HEK293T (cell line): ENCODE data around the gene UNC13C.

Source experiments
- CTCF ChIA-PET: fragments of 350-600 bp; formaldehyde crosslinking; extraction: SDS; loops from one replicate; lab custom pipeline; 2021; ENCODE audit warnings: antibody characterized with exemption, inconsistent platforms; lab: Yijun Ruan, JAX
- POLR2A ChIA-PET: fragments of 350-600 bp; formaldehyde crosslinking; extraction: SDS; loops from one replicate; lab custom pipeline; 2020; ENCODE audit warnings: antibody characterized with exemption, inconsistent platforms; lab: Yijun Ruan, JAX
- DNase-seq: peaks from one replicate; pipeline ENCODE4 v3.0.0; 2012; ENCODE audit warnings: mixed read lengths; ENCODE audit errors: extremely low spot score
- ARNT ChIP-seq: fragments of 450-650 bp; IDR thresholded peaks from 2 replicates; pipeline ENCODE4 v1.6.1; 2017; ENCODE audit warnings: mild to moderate bottlenecking
- BHLHE40 ChIP-seq: fragments of 450-650 bp; IDR thresholded peaks from 2 replicates; pipeline ENCODE4 v1.6.1; 2016; ENCODE audit warnings: mild to moderate bottlenecking, moderate library complexity, borderline replicate concordance
- CTBP1 ChIP-seq: fragments of 450-650 bp; IDR thresholded peaks from 2 replicates; pipeline ENCODE4 v1.6.1; 2016; ENCODE audit warnings: borderline replicate concordance
- ELF4 ChIP-seq: fragments of 450-650 bp; IDR thresholded peaks from 2 replicates; pipeline ENCODE4 v1.6.1; 2017; ENCODE audit warnings: antibody characterized with exemption
- FOXA1 ChIP-seq: fragments of 450-650 bp; IDR thresholded peaks from 2 replicates; pipeline ENCODE4 v1.6.1; 2016; ENCODE audit warnings: mild to moderate bottlenecking
- FOXK2 ChIP-seq: fragments of 450-650 bp; IDR thresholded peaks from 2 replicates; pipeline ENCODE4 v1.6.1; 2016; ENCODE audit warnings: mild to moderate bottlenecking
- FOXM1 ChIP-seq: fragments of 450-650 bp; IDR thresholded peaks from 2 replicates; pipeline ENCODE4 v1.6.1; 2017; ENCODE audit warnings: mild to moderate bottlenecking, borderline replicate concordance
- HDGF ChIP-seq: fragments of 450-650 bp; IDR thresholded peaks from 2 replicates; pipeline ENCODE4 v1.6.1; 2017; ENCODE audit warnings: antibody characterized with exemption, borderline replicate concordance
- L3MBTL2 ChIP-seq: fragments of 450-650 bp; conservative IDR thresholded peaks from 2 replicates; pipeline ENCODE4 v1.6.1; 2016; ENCODE audit warnings: mild to moderate bottlenecking
- LEF1 ChIP-seq: fragments of 450-650 bp; IDR thresholded peaks from 2 replicates; pipeline ENCODE4 v1.6.1; 2017; ENCODE audit warnings: mild to moderate bottlenecking, borderline replicate concordance
- NFRKB ChIP-seq: fragments of 450-650 bp; IDR thresholded peaks from 2 replicates; pipeline ENCODE4 v1.6.1; 2016; ENCODE audit warnings: mild to moderate bottlenecking, moderate library complexity
- PKNOX1 ChIP-seq: fragments of 450-650 bp; IDR thresholded peaks from 2 replicates; pipeline ENCODE4 v1.6.1; 2016
- SP1 ChIP-seq: fragments of 450-650 bp; IDR thresholded peaks from 2 replicates; pipeline ENCODE4 v1.6.1; 2017
- SUZ12 ChIP-seq: fragments of 450-650 bp; IDR thresholded peaks from 2 replicates; pipeline ENCODE4 v1.6.1; 2016; ENCODE audit warnings: mild to moderate bottlenecking
- TARDBP ChIP-seq: fragments of 450-650 bp; IDR thresholded peaks from 2 replicates; pipeline ENCODE4 v1.6.1; 2016
- ZNF384 ChIP-seq: fragments of 450-650 bp; IDR thresholded peaks from 2 replicates; pipeline ENCODE4 v1.6.1; 2016

Gene UNC13C

GRCh38 chr15:54571576-54571975 is 593.3 kb downstream of the UNC13C start:
- no peak for TF ChIP-seq ELF4
- TF ChIP-seq FOXK2, result no peak
- TF ChIP-seq ARNT, result no peak
- no peak for TF ChIP-seq SP1
- TF ChIP-seq HDGF, result no peak
- TF ChIP-seq TARDBP, result no peak
- no peak for TF ChIP-seq CTBP1
- no peak for TF ChIP-seq FOXM1
- no peak for TF ChIP-seq BHLHE40
- TF ChIP-seq L3MBTL2, result no peak
- no peak for TF ChIP-seq LEF1
- no peak for TF ChIP-seq SUZ12
- no peak for TF ChIP-seq ZNF384
- no peak for TF ChIP-seq FOXA1
- CTCF ChIA-PET, result no interaction called here
- POLR2A ChIA-PET, result no interaction called here
- DNase-seq, result no peak

GRCh38 chr15:54575586-54575985 is 597.3 kb downstream of the UNC13C start:
- TF ChIP-seq FOXM1, result no peak
- no peak for TF ChIP-seq FOXA1
- no peak for TF ChIP-seq PKNOX1
- TF ChIP-seq HDGF, result no peak
- TF ChIP-seq NFRKB, result no peak
- no peak for TF ChIP-seq SP1
- TF ChIP-seq FOXK2, result no peak
- TF ChIP-seq BHLHE40, result no peak
- ChIA-PET POLR2A (no interaction called here), CTCF (no interaction called here)
- DNase-seq, result no peak

DNA sequence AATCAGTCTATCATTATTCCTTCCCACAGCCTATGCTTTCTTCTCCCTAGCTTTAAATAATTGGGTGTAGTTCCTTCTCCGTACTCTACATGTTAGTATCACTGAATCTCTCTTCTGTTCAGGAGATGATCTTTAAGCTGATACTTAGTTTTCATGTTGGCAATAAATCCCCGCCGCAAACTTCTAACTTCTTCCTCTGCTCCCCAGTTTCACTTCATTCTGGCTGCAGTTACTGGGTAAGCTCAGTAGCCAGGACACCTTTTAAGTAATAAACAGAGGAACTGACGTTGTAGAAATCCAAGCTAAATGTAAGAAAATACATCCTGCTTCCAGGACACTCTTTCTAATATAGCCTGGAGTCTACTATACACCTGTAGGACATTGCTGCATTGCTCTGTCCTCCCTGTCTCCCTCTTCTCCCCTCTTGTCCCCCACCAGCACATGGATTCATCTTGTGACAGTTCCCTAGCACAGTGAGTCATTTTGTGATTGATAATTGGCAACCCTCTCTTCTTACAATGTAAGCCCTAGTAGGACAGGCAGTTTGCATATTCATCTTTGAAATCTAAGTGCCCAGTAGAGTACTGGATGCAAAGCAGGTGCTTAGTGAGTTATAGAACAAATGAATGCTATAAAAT is 598.2 kb downstream of the UNC13C start:
- CTCF ChIA-PET, result no interaction called here
- POLR2A ChIA-PET, result no interaction called here
- no peak for DNase-seq
- TF ChIP-seq TARDBP, result no peak
- no peak for TF ChIP-seq ZNF384
- no peak for TF ChIP-seq FOXM1
- TF ChIP-seq BHLHE40, result no peak
- no peak for TF ChIP-seq FOXA1
- no peak for TF ChIP-seq SP1
- no peak for TF ChIP-seq FOXK2
- TF ChIP-seq CTBP1, result no peak

DNA sequence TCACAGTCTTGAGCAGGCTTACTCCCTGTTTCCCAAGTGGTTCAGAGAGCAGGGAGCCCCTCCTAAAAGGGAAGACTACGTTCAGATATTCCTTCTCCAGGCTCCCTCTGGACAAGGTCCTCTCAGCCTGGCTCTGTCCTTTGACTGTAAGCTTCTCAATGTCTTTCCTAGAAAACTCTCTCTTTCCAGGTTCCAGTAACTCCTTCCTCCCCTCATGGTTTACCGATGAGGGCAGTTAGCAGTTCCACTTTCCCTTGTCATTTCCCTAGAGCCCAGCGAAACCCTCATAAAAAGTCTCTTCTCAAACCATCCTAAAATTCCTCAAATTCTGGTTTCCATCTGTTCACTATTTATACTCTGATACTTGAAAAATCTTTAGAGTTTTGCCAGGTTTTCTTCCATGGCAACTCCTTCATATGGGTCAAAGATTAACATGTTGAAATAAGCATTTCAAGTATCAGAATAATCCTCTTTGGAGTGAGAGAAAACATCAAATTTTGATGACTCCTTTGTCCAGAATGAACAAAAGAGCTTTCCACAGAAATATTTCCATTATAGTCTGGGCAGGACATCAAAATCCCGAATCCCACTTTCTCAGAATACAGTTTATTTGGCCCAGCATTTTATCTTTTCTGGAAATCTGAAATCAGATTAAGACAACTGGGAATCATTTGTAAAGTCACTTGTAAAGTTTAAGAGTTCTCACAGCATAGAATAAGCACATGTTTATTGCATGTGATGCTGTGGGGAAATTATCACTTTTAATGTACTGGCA is 599.4 kb downstream of the UNC13C start:
- ChIA-PET POLR2A (no interaction called here), CTCF (no interaction called here)
- no peak for TF ChIP-seq SP1
- no peak for TF ChIP-seq SUZ12
- TF ChIP-seq TARDBP, result no peak
- TF ChIP-seq ZNF384, result no peak
- TF ChIP-seq CTBP1, result no peak
- TF ChIP-seq L3MBTL2, result no peak
- no peak for TF ChIP-seq FOXM1
- no peak for TF ChIP-seq BHLHE40
- TF ChIP-seq ELF4, result no peak
- TF ChIP-seq LEF1, result no peak
- TF ChIP-seq HDGF, result no peak
- no peak for TF ChIP-seq PKNOX1
- TF ChIP-seq FOXK2, result no peak
- TF ChIP-seq NFRKB, result no peak
- no peak for TF ChIP-seq ARNT
- TF ChIP-seq FOXA1, result no peak
- DNase-seq, result no peak

- ChIA-PET POLR2A (no interaction called here), CTCF (no interaction called here)
- no peak for TF ChIP-seq FOXK2
- no peak for TF ChIP-seq ELF4
- no peak for TF ChIP-seq CTBP1
- no peak for TF ChIP-seq TARDBP
- no peak for TF ChIP-seq FOXA1
- TF ChIP-seq PKNOX1, result no peak
- no peak for TF ChIP-seq ARNT
- no peak for TF ChIP-seq L3MBTL2
- TF ChIP-seq HDGF, result no peak
- no peak for TF ChIP-seq FOXM1
- TF ChIP-seq ZNF384, result no peak
- no peak for TF ChIP-seq BHLHE40
- no peak for TF ChIP-seq SP1
- no peak for TF ChIP-seq LEF1
- TF ChIP-seq SUZ12, result no peak
- TF ChIP-seq NFRKB, result no peak
- no peak for DNase-seq
Measured at GRCh38 chr15:54579855-54580254, 601.6 kb downstream of the UNC13C start.

DNA sequence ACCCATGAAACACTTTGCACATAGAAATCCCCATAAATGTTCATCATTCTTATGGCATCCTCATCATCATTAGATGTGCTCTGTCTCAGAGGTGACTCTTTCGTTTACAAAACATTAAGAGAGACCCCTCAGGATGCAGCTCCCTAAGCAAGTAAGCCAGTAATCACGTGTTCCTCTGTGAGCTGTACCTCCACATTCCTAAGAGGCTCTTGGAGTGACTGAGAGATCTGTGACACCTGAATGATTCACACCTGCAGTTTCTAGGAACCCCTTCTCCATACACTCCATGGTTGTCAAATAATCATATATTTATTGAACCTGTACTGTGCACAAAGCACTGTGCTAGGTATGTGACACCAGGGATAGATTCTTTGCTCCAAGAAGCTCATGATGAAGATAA is 602.4 kb downstream of the UNC13C start:
- DNase-seq, result no peak
- POLR2A ChIA-PET, result no interaction called here
- CTCF ChIA-PET, result no interaction called here
- TF ChIP-seq LEF1, result no peak
- TF ChIP-seq TARDBP, result no peak
- TF ChIP-seq ZNF384, result no peak
- TF ChIP-seq SP1, result no peak
- TF ChIP-seq FOXA1, result no peak
- TF ChIP-seq HDGF, result no peak
- TF ChIP-seq FOXM1, result no peak
- no peak for TF ChIP-seq BHLHE40
- no peak for TF ChIP-seq ARNT
- TF ChIP-seq PKNOX1, result no peak
- no peak for TF ChIP-seq ELF4
- TF ChIP-seq CTBP1, result no peak
- no peak for TF ChIP-seq L3MBTL2
- TF ChIP-seq SUZ12, result no peak
- TF ChIP-seq NFRKB, result no peak
- TF ChIP-seq FOXK2, result no peak
